ENCODE results near the gene LAG3. TPM values are rescaled to one million over a fixed set of nuclear protein-coding genes. Genes with fewer than 3 reads are reported as not detected.

LAG3 gene
- total and polyA plus RNA-seq, 10 of the 15 experiments (the other 5 are each of a cell fraction or from before 2014, with no cell fraction given), result 0.52 to 4.2 (median 1.0) TPM; not detected in 1

GRCh38 chr12:6767353-6768319 is 4.7 kb upstream of the LAG3 start:
- no peaks in the 10 kb centered on the region for H3K36me3 ChIP-seq (ENCODE audit: control insufficient read depth in 2 of 2, insufficient read depth in 2 of 2, low read length in 1 of 2)
- WGBS (ENCODE audit: insufficient coverage, insufficient replicate concordance, low lambda C conversion rate, missing lambda C conversion rate), result 51% methylated on average over 40 of the region's 44 CpGs
- in situ Hi-C loops (cut with MboI) (no loop called here), intact Hi-C loops (cut with micrococcal nuclease; ENCODE audit: unreplicated experiment) (no loop called here)
- H3K27ac ChIP-seq (ENCODE audit: control insufficient read depth, insufficient read depth), result peak overlapping the region; percentile 24; the same call in 1 of the 2 replicates
- no peaks in the 10 kb centered on the region for H3K27me3 ChIP-seq (replicated peaks in 1 of 2; ENCODE audit: control insufficient read depth in 2 of 2, insufficient read depth in 2 of 2, low read length in 1 of 2)
- H3K4me1 ChIP-seq (ENCODE audit: control insufficient read depth, insufficient read depth, low read length), result peaks cover 41% of the 10 kb centered on the region
- peaks cover 16% of the 10 kb centered on the region for H3K79me2 ChIP-seq (ENCODE audit: control insufficient read depth, insufficient read depth, low read length)
- H4K20me1 ChIP-seq (ENCODE audit: control insufficient read depth, insufficient read depth), result no peaks in the 10 kb centered on the region
- ChIA-PET POLR2A (interaction anchor here (1.0 to 3.2 kb wide), 9 partner anchors 7 to 85 kb away, joined by 4 to 60 read pairs (median 7); partner anchors contain the start of genes CDCA3, COPS7A, MLF2 and USP5), SMC1A (ENCODE audit: uncharacterized antibody, unreplicated experiment) (interaction anchor here (1.0 to 4.2 kb wide), 6 partner anchors 9 to 82 kb away, joined by 3 to 39 read pairs (median 5); partner anchors contain the start of gene MLF2), RAD21 (ENCODE audit: unreplicated experiment) (interaction anchor here (0.6 to 4.1 kb wide), 10 partner anchors 9 to 177 kb away, joined by 3 to 51 read pairs (median 4); partner anchors contain the start of gene MLF2), CTCF (interaction anchor here (0.7 to 3.5 kb wide), 12 partner anchors 9 to 405 kb away, joined by 3 to 67 read pairs (median 6); partner anchors contain the start of genes CD4, COPS7A, MLF2 and ZNF384)
- BruUV-seq (replicated peaks), result TSS peak; percentile 43
- peak overlapping the region; percentile 72 for H3K9ac ChIP-seq (ENCODE audit: control insufficient read depth, insufficient read depth, low read length)
- no peak for FAIRE-seq
- no peak for DNase-seq (ENCODE audit: low read depth, low spot score)
- no peaks in the 10 kb centered on the region for H3K9me3 ChIP-seq (replicated peaks; ENCODE audit: control insufficient read depth, insufficient read depth, low read length)
- no peak for ATAC-seq
- peak overlapping the region; percentile 83 for H3K4me3 ChIP-seq
- TF ChIP-seq MLLT1 (IDR thresholded peaks at IDR 0.05), result peak; percentile 95
- TF ChIP-seq ZBTB11 (CRISPR knock-in tag; IDR thresholded peaks at IDR 0.05), result no peak
- TF ChIP-seq MAX (IDR thresholded peaks at IDR 0.05; ENCODE audit: low read depth, low read length), result 0 out of 2 replicates have a peak, but pooled peaks have one; percentile 23
- 0 out of 2 replicates have a peak, but pooled peaks have one; percentile 3 for TF ChIP-seq HDGF (IDR thresholded peaks at IDR 0.05)
- peak overlapping the region; percentile 75 for H2AFZ ChIP-seq (ENCODE audit: control insufficient read depth, low read depth, low read length)
- H3K4me2 ChIP-seq (ENCODE audit: control insufficient read depth, insufficient read depth), result peak overlapping the region; percentile 90

Measured in GM12878 (cell line).